ENCODE measurements around the gene DPT.

- TF ChIP-seq POLR2A (IDR thresholded peaks at IDR 0.05): no peak
- TF ChIP-seq CTCF (IDR thresholded peaks at IDR 0.05): no peak
- no peak for TF ChIP-seq EP300 (IDR thresholded peaks at IDR 0.05)
Measured at GRCh38 chr1:168688644-168689326, 40.2 kb downstream of the DPT start.
